ENCODE measurements around the gene MEIS2.

DNA sequence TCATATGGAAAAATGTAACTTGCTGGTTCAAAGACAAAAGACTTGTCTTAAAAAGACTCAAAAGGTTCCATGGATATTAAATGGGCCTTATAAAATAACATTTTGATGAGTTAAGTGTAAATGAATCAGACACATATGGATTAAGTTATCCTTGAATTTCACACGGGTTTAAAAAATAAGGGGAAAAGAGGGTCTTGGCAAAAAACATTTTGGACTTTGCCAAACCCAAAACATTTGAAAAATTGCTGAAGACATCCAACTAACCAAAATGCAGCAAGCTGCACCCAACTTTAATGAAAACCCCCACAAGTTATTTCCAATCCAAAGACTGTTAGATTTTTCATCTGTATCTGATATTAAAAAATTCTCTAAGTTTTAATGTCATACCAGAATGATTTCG, 200.7 kb downstream of the MEIS2 start:
- TF ChIP-seq, protein P1, sequence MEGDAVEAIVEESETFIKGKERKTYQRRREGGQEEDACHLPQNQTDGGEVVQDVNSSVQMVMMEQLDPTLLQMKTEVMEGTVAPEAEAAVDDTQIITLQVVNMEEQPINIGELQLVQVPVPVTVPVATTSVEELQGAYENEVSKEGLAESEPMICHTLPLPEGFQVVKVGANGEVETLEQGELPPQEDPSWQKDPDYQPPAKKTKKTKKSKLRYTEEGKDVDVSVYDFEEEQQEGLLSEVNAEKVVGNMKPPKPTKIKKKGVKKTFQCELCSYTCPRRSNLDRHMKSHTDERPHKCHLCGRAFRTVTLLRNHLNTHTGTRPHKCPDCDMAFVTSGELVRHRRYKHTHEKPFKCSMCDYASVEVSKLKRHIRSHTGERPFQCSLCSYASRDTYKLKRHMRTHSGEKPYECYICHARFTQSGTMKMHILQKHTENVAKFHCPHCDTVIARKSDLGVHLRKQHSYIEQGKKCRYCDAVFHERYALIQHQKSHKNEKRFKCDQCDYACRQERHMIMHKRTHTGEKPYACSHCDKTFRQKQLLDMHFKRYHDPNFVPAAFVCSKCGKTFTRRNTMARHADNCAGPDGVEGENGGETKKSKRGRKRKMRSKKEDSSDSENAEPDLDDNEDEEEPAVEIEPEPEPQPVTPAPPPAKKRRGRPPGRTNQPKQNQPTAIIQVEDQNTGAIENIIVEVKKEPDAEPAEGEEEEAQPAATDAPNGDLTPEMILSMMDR (IDR thresholded peaks at IDR 0.05): no peak
- TF ChIP-seq POLR2A (IDR thresholded peaks at IDR 0.05) (no peak), POLR2AphosphoS5 (IDR thresholded peaks at IDR 0.05) (no peak), EP300 (IDR thresholded peaks at IDR 0.05) (no peak)
